B cell (primary cell): ENCODE results near the gene EPX.

Source experiments
- CTCF ChIP-seq: fragments of 200-600 bp; IDR thresholded peaks from one replicate; pipeline ENCODE4 v1.8.0; 2022; ENCODE audit warnings: antibody characterized with exemption, mild to moderate bottlenecking
- EZH2 ChIP-seq: IDR thresholded peaks from 2 replicates; pipeline ENCODE4 v1.6.1; 2012; ENCODE audit warnings: borderline replicate concordance, low read depth, mild to moderate bottlenecking, moderate library complexity, low read length; ENCODE audit not compliant: insufficient read depth, poor library complexity, severe bottlenecking

DNA sequence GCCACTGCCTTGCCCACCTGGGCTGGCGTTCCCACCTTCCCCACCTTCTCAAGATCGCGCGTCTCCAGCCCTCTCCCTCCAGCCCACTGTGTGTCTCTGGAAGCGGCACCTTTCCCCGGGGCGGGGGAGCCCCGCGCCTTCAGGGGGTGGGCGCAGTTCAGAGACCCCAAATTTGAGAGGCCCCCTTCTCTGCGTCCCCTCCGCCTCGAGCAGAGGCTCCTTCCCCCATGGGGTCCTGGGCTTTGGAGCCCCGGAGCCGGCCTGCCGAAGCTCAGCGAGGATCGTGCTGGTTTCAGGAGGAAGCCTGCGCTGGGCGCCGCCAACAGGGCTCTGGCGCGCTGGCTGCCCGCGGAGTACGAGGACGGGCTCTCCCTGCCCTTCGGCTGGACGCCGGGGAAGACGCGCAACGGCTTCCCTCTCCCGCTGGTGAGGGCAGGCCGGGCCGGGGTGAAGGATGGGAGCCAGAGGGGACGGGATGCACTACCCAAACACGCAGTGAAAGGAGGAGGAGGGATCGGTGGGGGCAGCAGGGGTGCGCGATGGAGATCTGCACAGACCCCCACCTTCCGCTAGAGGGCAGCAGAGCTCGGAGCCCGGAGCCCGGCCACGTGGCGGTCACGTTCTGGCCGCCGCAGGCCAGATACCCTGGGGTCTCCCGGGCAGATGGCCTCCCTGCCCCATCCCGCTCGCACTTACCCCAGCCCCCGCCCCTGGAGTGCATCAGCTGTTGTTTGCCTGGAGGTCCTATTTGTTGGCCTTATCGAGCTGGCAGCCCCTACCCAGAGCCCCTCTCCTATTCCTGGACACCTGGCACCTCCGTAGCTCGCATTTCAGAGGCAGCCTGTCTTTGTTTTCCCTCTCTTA is 57.0 kb downstream of the EPX start:
- TF ChIP-seq CTCF: peak; percentile 99
- TF ChIP-seq EZH2: no peak
